Lower leg skin (tissue), 3 donors: Measurements from ENCODE around the gene ANKRD17.

Source experiments
- CTCF ChIP-seq, 3 donors: fragments of 450-650 bp; IDR thresholded peaks; one replicate each; pipeline ENCODE4 v1.5.1; 2016; ENCODE audit warnings: antibody characterized with exemption in 3 of 3, mild to moderate bottlenecking in 3 of 3, moderate library complexity in 2 of 3
- POLR2A ChIP-seq, 2 donors: fragments of 450-650 bp; IDR thresholded peaks; one replicate each; pipeline ENCODE4 v1.6.1; 2016 to 2017; ENCODE audit warnings: antibody characterized with exemption in 2 of 2, mild to moderate bottlenecking in 1 of 2, moderate library complexity in 1 of 2

- TF ChIP-seq CTCF (IDR thresholded peaks at IDR 0.05), result no peak
- TF ChIP-seq POLR2A (IDR thresholded peaks at IDR 0.05), result no peak
These were observed 205.5 kb downstream of the ANKRD17 start for GRCh38 chr4:73053076-73053475.
